KMS-11 (cell line): ENCODE data around the gene CFAP107.

Experiments used
- H2AFZ ChIP-seq: fragments of 200-600 bp; sonication (generic); 2 replicates; pipeline ENCODE4 v1.6.1; 2016; ENCODE audit warnings: antibody characterized with exemption, mixed run types, low read depth
- H3K27ac ChIP-seq: fragments of 200-600 bp; sonication (generic); 2 replicates; pipeline ENCODE4 v1.6.1; 2016; ENCODE audit warnings: mild to moderate bottlenecking, mixed run types
- H3K27me3 ChIP-seq: fragments of 200-600 bp; sonication (generic); 2 replicates; pipeline ENCODE4 v1.6.1; 2017; ENCODE audit warnings: mild to moderate bottlenecking, low read depth, mixed run types, moderate library complexity; ENCODE audit not compliant: insufficient read depth
- H3K36me3 ChIP-seq: fragments of 200-600 bp; sonication (generic); 2 replicates; pipeline ENCODE4 v1.6.1; 2017; ENCODE audit warnings: mild to moderate bottlenecking, mixed run types; ENCODE audit not compliant: insufficient read depth
- H3K4me1 ChIP-seq: fragments of 200-600 bp; sonication (generic); 2 replicates; pipeline ENCODE4 v1.6.1; 2016; ENCODE audit warnings: mild to moderate bottlenecking, low read depth, mixed run types; ENCODE audit not compliant: poor library complexity, severe bottlenecking
- H3K4me2 ChIP-seq: fragments of 200-600 bp; sonication (generic); 2 replicates; pipeline ENCODE4 v1.7.0; 2016; ENCODE audit warnings: mild to moderate bottlenecking, mixed run types
- H3K4me3 ChIP-seq: fragments of 200-600 bp; sonication (generic); IDR thresholded peaks from 2 replicates; pipeline ENCODE4 v1.6.1; 2017; ENCODE audit warnings: low read depth, low read length, mixed read lengths; ENCODE audit not compliant: insufficient read depth
- H3K79me2 ChIP-seq: fragments of 200-600 bp; sonication (generic); 2 replicates; pipeline ENCODE4 v1.6.1; 2016; ENCODE audit warnings: low read depth, mixed run types; ENCODE audit not compliant: insufficient read depth
- H3K9ac ChIP-seq: fragments of 200-600 bp; sonication (generic); 2 replicates; pipeline ENCODE4 v1.6.1; 2016; ENCODE audit warnings: mild to moderate bottlenecking, mixed run types
- H4K20me1 ChIP-seq: fragments of 200-600 bp; sonication (generic); 2 replicates; pipeline ENCODE4 v1.6.1; 2016; ENCODE audit warnings: mild to moderate bottlenecking, mixed run types; ENCODE audit not compliant: insufficient read depth
- TF ChIP-seq, protein P1 (sequence below): fragments of 200-600 bp; sonication (generic); conservative IDR thresholded peaks from 2 replicates; pipeline ENCODE4 v1.6.1; 2017; ENCODE audit warnings: low read depth, mild to moderate bottlenecking, antibody characterized with exemption, low read length, moderate library complexity, mixed read lengths

Gene CFAP107

DNA sequence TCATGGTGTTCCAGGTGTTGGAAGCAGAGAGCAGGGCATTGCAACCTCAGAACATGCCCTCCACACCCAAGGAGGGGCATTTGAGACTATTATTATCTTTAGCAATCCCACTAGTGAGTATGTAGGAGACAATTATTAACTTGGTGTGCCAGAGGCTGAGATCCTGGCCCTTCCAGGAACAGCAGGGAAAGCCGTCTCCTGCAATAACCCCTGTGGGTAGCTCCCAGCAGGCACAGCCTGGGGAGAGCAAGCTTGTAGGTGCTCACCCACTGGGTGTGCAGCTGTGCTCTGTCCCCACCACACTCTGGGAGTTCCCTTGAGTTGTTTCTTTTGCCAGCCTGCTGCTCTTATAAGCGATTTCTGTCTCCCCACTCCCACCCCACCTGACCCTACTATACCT is 10.3 kb downstream of the CFAP107 start:
- Histone ChIP-seq H3K4me2 (no peak overlapping the region), H3K27ac (no peak overlapping the region), H3K27me3 (peaks cover 45% of the 10 kb centered on the region), H3K4me1 (no peaks in the 10 kb centered on the region), H4K20me1 (no peaks in the 10 kb centered on the region), H3K9ac (no peak overlapping the region), H3K79me2 (no peaks in the 10 kb centered on the region), H2AFZ (no peak overlapping the region), H3K4me3 (no peak overlapping the region), H3K36me3 (no peaks in the 10 kb centered on the region)
- TF ChIP-seq, protein P1, sequence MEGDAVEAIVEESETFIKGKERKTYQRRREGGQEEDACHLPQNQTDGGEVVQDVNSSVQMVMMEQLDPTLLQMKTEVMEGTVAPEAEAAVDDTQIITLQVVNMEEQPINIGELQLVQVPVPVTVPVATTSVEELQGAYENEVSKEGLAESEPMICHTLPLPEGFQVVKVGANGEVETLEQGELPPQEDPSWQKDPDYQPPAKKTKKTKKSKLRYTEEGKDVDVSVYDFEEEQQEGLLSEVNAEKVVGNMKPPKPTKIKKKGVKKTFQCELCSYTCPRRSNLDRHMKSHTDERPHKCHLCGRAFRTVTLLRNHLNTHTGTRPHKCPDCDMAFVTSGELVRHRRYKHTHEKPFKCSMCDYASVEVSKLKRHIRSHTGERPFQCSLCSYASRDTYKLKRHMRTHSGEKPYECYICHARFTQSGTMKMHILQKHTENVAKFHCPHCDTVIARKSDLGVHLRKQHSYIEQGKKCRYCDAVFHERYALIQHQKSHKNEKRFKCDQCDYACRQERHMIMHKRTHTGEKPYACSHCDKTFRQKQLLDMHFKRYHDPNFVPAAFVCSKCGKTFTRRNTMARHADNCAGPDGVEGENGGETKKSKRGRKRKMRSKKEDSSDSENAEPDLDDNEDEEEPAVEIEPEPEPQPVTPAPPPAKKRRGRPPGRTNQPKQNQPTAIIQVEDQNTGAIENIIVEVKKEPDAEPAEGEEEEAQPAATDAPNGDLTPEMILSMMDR, result no peak

DNA sequence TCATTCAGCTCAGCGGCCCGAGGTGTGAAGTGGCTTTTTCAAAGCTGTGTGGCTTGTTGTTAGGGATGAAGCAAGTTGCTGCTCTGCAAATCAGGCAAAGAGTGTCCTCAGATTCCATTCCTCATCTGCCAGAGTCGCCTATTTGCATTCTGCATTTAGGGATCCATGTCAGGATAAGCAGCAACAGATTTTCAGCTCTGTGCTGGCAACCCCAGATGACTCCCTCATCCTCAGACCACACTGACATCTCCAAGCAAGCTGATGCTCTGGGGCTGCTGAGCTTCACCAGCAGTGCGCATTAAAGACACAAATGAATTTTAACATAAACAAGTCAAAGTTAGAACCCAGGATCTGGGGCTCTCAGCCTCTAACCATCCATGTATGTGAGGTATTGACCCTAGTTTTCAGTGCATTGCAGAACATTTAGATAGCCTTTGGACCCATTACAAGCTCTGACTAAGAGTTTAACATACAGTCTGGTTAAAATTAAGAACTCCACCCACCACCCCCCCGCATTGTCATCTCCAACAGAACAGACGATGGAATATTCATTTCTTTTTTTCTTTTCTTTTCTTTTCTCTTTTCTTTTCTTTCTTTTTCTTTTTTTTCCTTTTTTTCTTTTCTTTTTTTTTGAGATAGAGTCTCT is 10.9 kb downstream of the CFAP107 start:
- no peaks in the 10 kb centered on the region for H4K20me1 ChIP-seq
- no peaks in the 10 kb centered on the region for H3K79me2 ChIP-seq
- no peak overlapping the region for H3K27ac ChIP-seq
- H3K36me3 ChIP-seq, result no peaks in the 10 kb centered on the region
- H2AFZ ChIP-seq, result no peak overlapping the region
- no peak overlapping the region for H3K4me3 ChIP-seq
- TF ChIP-seq, protein P1, result no peak
- H3K4me2 ChIP-seq, result no peak overlapping the region
- H3K27me3 ChIP-seq, result peaks cover 39% of the 10 kb centered on the region; the same call in 1 of the 2 replicates
- H3K4me1 ChIP-seq, result no peaks in the 10 kb centered on the region
- no peak overlapping the region for H3K9ac ChIP-seq

DNA sequence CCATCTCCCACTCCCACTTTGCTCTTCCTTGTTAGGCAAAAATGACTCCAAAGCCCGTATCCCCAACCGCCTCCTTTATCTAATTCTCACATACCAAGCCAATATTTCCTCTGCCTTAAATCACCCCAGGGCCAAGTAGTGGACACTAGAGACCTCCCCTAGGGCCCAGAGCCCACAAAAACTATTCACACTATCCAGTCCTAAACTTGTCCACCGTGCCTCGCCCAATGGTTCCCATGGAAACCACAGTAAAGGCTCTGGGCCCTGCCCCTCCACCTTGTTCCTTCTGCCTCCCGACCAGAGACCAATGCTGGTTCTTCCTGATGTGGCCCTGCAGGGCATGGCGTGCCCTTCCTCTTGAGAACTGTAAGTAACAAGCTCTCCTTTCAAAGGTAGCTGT is 11.8 kb downstream of the CFAP107 start:
- no peak overlapping the region for H3K4me3 ChIP-seq

DNA sequence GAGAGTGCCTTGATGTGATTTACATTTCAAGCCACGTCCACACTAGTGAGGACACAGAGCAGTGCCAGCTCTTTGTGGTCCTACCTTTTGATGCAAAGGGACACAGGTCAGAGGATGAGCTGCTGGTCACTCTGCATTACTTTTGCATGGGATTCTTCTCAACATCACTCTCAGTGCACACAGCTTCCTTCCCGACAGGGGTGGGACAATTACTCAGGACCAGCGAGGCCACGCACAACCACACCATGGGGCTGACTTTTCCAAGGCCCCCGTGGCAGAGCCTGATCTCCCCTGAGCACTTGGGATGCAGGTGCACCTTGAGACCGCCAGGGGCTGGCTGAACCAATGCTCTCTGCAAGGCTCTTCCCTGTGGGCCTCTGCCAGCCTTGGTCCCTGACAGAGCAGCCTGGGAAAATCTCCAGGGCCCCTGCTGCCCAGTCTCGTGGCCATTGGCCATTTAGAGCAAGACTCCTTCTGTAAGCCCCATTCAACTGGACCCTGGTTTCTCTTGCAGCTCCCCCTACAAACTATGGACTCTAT is 14.3 kb downstream of the CFAP107 start:
- H3K9ac ChIP-seq, result no peak overlapping the region
- TF ChIP-seq, protein P1, result peak; percentile 27; the same call in 1 of the 2 replicates

More for the DNA sequence above, 11.8 kb downstream of the CFAP107 start:
- no peak overlapping the region for H3K9ac ChIP-seq
- H4K20me1 ChIP-seq, result no peaks in the 10 kb centered on the region
- no peak overlapping the region for H3K4me2 ChIP-seq
- H3K36me3 ChIP-seq, result no peaks in the 10 kb centered on the region
- H2AFZ ChIP-seq, result no peak overlapping the region
- TF ChIP-seq, protein P1, result no peak
- H3K27ac ChIP-seq, result no peak overlapping the region
- H3K4me1 ChIP-seq, result no peaks in the 10 kb centered on the region
- H3K27me3 ChIP-seq, result peaks cover 35% of the 10 kb centered on the region; the same call in 1 of the 2 replicates
- H3K79me2 ChIP-seq, result no peaks in the 10 kb centered on the region

More for the DNA sequence above, 14.3 kb downstream of the CFAP107 start:
- H3K79me2 ChIP-seq, result no peaks in the 10 kb centered on the region
- no peak overlapping the region for H2AFZ ChIP-seq
- no peaks in the 10 kb centered on the region for H4K20me1 ChIP-seq
- H3K27ac ChIP-seq, result no peak overlapping the region
- H3K4me3 ChIP-seq, result no peak overlapping the region
- peaks cover 26% of the 10 kb centered on the region; the same call in 1 of the 2 replicates for H3K27me3 ChIP-seq
- no peak overlapping the region for H3K4me2 ChIP-seq
- no peaks in the 10 kb centered on the region for H3K4me1 ChIP-seq
- no peaks in the 10 kb centered on the region for H3K36me3 ChIP-seq
